Germinal center (tissue), 1 donor: ENCODE data around the gene RESP18.
A peak's percentile ranks its signal among the peaks of the same experiment; 100 is the strongest.

Source experiments
- DNase-seq: peaks from one replicate; pipeline ENCODE4 v3.0.0; 2012; ENCODE audit warnings: mixed read lengths, low spot score

The RESP18 gene

DNA sequence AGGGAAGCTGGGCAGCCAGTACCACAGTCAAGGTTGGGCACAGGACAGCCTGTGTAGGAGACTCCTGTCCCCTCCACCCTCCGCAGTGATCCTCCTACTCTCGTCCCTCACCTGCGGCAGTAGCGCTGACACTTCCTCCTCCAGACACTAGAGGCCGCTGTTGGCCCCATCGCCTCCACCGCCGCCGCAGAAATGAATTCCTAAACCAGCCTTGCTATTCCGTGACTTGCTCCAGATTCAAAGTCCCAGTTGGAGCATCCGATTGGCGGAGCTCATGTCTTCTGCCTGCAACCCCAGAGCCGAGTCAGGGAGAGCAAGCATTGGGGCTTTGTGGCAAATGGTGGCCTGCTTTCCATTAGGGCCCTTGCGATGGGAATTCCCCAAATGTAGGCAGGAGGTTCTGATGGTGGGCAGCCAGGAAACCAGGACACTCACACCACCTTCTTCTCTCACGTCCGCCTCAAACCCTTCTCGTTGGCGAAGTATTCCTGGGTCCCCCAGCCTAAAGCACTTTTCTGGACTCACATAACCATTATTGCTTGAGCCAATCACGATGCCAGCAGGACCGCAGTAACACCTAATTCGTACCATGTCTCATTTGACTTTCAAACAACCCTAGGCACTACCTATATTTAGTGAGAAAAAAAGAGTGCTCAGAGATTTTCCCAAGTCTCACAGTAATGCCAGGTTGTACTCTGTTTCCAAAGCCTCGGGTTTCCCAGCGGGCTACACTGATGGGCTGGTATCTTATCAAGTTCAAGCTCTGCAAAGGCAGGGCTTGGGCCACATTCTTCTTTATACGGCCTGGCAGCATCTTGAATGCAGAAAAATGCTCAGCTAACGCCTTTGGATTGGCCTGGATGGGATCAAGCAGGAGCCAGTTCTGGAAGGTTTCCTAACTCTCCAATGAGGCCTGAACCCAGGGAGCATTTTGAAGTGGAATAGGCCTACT is 54.6 kb downstream of the RESP18 start:
- DNase-seq, result peak; percentile 79
